Stimulated activated CD4-positive, alpha-beta T cell treated with anti-CD3 and anti-CD28 coated beads, Interleukin-1b, Interleukin-23, amount 100 ng/mL, for 4 hours (primary cell): ENCODE measurements around the gene MED10.

Source experiments
- DNase-seq, 2 donors: peaks; one replicate each; pipeline ENCODE4 v3.0.0-alpha.2; 2020; ENCODE audit warnings: low read depth in 2 of 2

MED10 gene

GRCh38 chr5:6350277-6351090 lies 27.9 kb downstream of the MED10 start:
- no peak for DNase-seq

GRCh38 chr5:6349387-6349786 lies 29.0 kb downstream of the MED10 start:
- DNase-seq, result no peak

GRCh38 chr5:6348476-6349000 lies 29.8 kb downstream of the MED10 start:
- no peak for DNase-seq

DNA sequence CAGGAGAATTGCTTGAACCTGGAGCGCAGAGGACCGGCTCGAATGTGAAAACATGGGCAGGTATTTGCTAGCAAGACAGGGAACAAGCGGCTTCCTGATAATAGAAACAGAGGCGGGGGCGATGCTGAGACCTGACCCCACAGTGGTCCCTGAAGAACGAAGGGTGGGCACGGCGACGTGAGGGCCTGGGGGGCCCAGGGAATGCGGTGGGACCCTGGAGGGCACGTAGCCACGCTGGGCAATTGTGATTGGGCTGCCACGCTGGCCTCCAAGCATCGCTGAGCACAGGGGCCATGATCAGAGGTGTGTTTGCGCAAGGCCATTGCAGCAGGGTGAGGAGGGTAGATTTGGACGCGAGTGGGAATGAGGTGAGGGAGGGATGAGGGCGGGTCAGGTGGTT lies 30.7 kb downstream of the MED10 start:
- no peak for DNase-seq

- DNase-seq, result no peak
These were observed 31.2 kb downstream of the MED10 start for GRCh38 chr5:6347165-6347564.

DNA sequence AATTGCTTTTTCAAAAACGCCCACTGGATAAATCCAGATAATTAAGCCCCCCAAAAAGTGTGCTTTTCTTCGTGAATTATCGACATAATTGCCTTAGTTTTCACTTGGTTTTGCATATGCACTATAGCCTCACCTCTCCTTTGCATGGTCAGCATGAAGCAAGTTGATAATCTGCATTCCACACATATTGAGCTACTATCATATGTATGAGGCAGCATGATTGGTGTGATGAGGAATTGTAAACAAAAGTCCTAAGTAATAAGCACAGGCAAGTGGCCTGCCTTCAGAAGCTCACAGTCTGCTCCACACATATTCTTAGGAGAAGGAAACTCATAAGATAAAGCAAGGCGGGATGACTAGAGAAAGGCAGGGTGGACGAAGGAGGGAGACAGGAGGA lies 33.8 kb downstream of the MED10 start:
- no peak for DNase-seq

DNA sequence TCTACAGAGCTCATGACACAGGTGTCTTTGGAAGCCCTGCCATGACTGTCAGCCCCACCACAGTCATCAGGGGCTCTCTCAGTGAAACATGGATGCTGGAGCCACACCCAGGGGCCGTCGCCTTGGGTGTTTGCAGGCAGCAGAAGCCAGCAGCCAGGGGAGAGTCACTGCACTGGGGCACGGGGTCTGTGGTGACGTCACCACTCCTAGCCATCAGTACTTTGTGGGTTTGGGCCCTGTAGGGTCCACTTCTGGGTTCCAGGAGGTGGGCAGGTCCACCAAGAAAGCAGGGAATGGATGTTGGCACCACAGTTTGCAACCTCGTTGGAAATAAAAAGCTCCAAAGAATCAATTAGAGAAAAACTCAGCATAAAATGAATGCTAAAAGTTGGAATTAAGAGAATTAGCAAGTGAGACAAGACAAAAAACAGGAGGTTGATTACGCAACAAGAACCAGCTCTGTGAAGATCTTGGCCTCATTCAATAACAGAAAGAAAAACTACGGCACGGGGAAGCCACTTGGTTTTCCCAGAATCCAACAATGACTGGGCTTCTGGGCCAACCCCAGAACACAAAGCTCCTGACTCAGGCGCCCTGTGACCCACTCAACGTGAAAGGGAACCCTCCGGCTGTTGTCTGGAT lies 34.3 kb downstream of the MED10 start:
- no peak for DNase-seq

DNA sequence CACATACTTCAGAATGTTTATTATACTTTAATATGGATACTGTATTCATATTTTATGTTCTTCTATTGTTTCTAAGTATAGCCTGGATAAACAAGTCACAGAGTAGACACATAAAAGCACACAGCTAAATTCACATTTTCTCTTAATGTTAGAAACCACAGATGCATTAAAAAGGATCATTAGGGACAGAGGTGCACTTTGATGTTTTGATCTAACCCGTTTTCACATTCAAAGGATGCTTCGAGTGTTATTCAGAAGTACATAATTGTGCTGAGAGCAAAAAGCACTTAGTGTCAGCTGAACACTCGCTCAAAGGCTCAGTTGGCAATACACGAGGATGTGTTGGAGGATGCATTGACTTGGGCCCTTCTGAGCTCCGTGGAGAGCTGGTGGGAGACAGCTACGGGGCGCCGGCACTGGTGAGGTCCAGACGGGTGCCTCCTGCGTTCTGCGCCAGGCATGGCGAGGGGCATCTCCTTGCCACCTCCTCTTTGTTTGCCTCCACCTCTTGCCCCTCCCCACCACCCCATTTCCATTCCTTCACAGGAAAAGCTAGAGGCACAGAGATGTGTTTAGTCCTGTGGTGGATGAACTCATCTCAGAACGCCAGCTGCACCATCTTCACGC lies 35.5 kb downstream of the MED10 start:
- no peak for DNase-seq

DNA sequence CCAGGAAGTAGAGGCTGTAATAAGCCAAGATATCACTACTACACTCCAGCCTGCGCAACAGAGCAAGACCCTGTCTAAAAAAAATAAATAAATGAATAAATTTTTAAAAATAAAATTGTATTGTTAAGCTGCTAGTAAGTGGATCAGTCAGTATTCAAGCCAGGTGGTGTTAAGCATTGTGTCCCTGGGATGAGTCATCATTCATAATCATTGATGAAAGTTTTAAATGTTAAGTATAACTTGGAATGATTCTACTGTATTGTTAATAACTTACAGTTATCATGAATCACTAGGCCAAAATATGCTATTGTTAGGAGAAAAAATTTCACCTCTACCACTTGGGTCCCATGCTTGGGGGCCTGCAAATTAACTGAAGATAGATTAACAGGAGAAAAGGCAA lies 38.2 kb downstream of the MED10 start:
- no peak for DNase-seq

DNA sequence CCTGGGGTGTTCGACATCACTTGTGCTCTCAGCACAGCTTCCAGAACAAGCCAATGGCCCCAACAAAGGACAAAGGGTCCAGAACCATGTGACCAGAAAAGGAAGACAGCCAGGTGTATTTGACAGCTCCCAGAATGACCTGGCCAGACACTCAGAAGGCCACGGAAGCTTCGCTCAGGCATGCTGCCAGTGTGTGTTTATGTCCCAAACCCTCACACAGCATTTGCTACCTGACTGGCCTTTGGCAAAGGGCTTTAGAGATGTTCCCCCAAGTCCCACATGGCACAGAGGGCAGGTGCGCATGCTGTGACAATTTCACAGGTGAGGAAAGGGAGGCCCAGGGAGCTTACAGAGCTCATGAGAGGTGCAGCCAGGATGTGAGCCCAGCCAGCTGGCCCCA lies 39.5 kb downstream of the MED10 start:
- DNase-seq, result no peak

- DNase-seq, result no peak
These were observed 40.2 kb downstream of the MED10 start for GRCh38 chr5:6338135-6338534.

- DNase-seq, result no peak
These were observed 45.0 kb downstream of the MED10 start for GRCh38 chr5:6333182-6333905.

- no peak for DNase-seq
These were observed 50.2 kb downstream of the MED10 start for GRCh38 chr5:6328173-6328572.

GRCh38 chr5:6326776-6327175 lies 51.6 kb downstream of the MED10 start:
- no peak for DNase-seq

DNA sequence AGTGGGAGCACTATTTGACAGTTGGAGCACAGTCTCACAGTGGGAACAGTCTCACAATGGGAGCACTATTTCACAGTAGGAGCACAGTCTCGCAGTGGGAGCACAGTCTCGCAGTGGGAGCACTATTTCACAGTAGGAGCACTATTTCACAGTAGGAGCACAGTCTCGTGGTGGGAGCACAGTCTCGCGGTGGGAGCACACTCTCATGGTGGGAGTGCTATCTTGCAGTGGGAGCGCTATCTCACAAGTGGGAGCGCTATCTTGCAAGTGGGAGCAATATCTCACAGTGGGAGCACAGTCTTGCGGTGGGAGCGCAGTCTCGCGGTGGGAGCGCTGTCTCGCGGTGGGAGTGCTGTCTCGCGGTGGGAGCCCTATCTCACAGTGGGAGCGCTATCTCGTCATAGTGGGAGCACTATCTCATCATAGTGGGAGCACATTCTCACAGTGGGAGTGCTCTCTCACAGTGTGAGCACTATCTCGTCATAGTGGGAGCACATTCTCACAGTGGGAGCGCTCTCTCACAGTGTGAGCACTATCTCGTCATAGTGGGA lies 56.1 kb downstream of the MED10 start:
- no peak for DNase-seq
